HG03045 (cell line): ENCODE measurements around the gene PRKG1.

Experiments
- ATAC-seq: cut with Tn5 transposase; IDR thresholded peaks from one replicate; pipeline ENCODE4 v1.9.1; 2021; ENCODE audit warnings: mild to moderate bottlenecking, moderate library complexity; ENCODE audit not compliant: unreplicated experiment

Gene PRKG1

DNA sequence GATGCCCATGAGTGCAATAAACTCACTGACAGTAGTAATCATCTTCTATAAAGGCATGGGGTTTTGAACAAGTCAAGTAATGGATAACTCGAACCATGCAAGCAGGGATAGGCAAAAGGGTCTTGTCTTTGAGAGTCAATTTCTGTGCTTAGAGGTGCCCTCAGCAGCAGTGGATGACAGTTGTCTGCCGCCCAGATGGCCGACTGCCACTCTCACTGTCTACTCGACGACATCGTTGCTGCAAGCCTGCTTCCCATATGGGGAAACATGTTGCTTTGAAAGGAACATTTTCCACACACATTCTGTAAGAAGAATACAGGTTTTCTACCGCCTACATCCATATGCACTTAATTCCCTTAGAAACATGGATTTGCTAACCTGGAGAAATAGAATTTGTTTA is 1003.5 kb downstream of the PRKG1 start:
- no peak for ATAC-seq

DNA sequence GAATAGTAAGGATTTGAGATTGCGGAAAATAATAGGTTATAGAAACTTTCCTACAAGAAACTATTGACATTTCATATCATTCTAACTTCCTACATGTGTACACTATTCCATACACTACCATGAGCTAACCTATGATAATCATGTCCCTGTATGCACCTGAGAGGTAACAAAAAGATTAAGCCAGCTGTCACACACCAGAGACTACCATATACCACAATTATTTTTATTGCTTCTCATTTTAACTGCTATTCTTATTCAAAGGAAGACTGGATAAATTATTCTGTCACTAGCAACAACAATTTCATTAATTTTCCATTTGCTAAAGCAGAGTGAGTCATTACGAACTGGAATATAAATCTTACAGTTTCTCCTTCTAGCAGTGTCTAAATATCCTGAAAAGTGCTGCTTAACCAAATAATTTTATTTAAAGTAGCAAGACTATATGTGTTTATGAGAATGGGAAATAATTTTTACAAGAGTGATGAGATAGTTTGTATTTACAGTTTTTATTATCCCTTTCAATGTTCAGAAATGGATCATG is 1004.2 kb downstream of the PRKG1 start:
- ATAC-seq: no peak

DNA sequence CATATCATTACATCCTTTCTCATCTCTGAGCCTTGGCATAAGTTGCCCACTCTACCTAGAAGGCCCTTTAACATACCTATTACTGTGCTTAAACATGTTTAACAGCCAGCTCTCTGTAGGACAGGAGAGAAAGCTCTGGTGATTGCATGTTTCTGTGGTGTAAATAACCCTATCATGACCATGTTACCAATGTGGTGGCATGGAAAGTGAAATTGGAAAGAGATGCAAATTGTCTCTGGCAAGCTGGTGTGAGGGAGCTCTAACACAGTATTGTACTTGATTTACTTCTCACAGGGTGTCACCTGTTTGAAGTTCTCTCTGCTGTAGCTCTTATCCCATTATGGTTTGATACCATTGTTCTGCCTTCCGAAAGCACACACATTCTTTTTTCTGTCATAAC is 1008.0 kb downstream of the PRKG1 start:
- no peak for ATAC-seq

DNA sequence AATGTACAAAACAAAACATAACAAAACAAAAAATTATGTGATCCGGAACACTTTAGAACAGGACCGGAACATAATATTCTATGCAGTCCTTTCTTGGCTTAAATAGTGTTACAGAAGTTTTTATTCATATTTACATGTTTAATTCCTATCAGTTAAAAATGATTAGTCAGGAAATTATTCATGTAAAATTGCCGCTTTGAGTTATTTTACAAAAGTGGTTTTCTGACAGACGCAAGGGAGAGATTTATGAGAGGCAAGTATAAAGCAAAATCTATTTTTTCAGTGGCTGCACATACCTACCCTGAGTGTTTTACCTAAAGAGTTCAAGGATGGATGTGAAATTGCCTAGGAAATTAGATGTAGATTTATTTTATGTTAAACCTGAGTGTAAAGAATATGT is 1009.1 kb downstream of the PRKG1 start:
- no peak for ATAC-seq

DNA sequence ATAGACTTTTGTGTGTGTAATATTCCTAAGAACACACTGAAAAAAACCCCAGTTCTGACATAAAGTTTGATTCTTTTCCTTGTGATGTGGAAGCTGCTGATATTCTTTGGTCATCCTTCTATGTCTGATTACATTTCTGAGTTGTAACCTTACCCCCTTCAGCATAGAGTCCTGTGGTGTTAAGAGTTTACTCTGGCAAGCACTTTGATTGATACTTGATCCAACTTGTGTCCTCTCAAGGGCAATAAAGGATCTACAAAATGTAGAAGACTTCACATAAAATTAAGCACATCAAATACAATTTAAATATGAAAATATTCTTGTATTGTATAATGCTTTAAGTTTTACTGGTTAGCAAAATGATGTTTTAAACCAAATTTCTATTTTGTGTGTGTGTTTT is 1018.1 kb downstream of the PRKG1 start:
- ATAC-seq: no peak

DNA sequence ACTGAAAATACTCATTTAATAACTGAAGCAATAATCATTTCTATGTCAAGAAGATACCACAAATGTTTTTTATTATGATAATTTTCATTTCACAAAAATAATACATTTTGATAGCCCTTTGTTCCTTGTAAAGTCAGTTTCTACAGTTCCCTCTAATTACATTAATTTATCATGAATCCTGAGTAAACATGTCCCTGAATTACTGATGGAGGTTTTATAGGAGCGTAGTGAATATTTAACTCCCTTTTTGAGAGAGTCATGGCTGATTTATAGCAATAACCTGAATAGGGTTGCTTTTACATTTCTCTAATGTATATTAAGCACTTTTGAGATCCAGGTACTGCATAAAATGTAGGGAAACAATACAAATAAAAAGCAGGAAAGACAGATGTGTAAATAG is 1023.8 kb downstream of the PRKG1 start:
- no peak for ATAC-seq

DNA sequence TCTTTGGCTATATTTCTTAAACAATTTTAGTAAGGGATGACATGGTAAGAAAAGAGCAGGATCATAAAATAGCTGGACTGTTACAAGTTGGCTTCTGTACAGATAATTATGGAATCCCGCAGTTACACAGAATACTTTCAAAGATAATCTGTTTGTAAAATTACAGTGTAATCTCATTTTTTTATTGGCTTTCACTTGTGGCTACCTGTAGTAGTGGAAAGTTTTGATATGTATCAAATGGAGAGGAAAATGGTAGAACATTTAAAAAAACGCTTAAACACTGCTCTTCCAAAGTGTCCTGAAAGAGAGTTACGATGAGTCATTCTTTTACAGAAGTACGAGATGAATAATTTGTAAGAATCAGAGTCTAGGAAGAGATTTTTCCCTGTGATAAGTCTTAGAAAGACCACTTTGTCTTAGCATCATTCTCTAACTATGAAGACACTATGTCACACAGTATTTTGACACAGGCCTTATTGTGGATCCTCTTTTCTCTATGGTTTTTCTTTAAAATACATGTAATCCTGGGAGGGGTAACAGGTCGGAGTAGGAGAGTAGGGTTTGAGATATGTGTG is 1024.8 kb downstream of the PRKG1 start:
- ATAC-seq: no peak

DNA sequence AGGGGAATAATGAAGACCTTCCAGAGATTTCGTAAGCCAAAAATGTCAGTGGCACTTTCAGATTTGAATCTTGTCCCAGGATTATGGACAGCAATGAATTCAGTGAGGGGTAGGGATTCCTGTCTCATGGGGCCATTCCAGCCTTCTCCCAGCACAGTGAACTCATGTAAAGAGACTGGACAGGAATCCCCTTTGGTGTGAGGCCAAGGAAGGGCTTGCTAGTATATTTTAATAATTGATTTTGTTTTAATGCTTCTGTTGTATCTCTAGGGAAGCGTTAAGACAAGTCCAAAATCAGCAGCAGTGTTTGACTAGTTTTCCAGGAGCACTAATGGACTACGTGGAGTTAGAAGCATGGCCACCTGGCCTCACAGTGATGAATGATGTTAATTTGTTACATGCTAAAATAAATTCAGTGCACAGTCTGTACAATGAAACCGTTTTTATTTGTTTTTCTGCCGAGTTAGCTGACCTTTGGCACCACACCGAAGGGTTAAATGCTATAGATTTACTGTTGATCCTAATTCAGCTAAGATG is 1025.8 kb downstream of the PRKG1 start:
- ATAC-seq: no peak

DNA sequence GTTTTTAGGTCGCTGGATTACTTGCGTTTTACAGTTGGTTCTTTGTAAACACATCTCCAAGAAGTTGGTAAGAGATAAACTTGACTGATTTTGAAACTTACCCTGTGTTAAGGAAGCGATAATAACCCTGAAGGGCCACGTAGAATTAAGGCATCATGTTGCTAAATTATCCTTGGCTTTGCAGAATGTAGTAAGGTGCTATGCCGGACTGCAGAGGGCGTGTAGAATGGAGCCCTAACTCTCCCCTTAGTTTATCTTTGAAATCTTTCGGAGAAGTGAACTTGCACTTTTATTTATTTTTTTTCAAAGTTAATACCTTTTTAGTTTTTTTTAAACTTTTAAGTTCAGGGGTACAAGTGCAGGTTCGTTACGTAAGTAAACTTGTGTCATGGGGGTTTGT is 1031.0 kb downstream of the PRKG1 start:
- no peak for ATAC-seq

DNA sequence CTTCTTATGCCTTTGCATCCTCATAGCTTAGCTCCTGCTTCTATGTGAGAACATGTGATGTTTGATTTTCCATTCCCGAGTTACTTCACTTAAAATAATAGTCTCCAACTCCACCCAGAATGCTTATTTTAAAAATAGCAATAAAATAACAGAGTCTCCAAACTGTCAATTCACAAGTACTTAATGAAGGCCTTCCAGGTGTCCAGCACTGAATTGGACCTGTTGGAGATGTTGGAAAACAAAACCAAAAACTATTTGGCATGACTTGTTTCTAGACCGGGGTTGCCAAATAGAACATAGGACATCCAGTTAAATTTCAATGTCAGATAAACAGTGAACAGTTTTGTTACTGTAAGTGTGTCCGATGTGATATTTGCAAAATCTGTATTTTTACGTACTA is 1031.7 kb downstream of the PRKG1 start:
- ATAC-seq: no peak

DNA sequence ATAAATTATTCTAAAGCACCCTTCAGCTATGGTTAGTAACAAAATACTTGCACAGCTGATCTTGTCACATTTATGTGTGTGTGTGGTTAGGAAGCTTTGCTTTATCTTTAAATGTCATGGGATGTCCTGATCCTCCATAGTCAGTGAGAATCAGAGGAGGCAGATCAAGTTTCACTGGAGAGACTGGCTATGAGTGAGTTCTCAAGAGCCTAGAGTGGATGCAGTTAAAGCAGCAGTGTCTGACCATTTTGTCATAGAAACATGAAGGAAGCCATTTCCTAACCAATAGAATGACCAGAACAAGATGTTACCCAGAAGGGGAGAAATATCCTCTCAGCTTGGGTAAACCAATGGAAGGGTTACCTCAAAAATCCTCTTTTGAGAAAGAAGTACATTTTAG is 1032.6 kb downstream of the PRKG1 start:
- ATAC-seq: no peak

DNA sequence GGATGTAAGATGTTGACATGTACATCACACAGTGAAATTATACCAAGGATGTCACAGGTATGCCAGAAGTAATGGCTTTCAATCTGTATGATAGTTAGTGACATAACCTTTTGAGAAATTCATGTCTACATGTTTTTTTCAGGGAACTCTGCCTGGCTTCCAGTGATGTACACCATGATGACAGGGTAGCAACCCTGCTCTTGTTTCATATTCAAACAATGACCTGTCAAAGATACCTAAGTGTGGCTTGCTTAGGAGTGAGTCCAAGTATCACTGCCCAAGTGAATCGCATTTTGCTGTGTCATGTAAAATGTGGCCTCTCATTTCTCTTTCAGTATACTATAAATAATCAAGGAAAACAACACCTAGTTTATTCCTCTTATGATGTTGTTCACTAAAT is 1033.9 kb downstream of the PRKG1 start:
- ATAC-seq: no peak

DNA sequence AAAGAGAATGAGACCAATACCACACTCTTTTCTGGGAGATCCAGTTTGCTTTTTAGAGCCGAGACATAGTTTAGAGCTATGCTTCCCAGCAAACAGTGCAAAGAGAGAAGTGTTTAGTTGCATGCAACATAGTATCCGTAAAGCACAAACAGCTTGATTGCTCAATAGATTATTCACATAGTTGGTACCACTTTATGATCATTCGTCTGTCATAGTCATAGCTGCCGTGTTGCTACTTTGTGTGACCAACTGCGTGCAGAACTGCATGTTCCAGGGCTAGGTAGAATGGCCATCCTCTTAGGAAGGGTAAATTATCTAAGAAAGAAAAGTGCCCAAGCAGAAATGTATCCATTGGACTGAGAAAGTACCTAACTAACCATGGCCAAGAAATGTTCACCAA is 1036.3 kb downstream of the PRKG1 start:
- no peak for ATAC-seq

DNA sequence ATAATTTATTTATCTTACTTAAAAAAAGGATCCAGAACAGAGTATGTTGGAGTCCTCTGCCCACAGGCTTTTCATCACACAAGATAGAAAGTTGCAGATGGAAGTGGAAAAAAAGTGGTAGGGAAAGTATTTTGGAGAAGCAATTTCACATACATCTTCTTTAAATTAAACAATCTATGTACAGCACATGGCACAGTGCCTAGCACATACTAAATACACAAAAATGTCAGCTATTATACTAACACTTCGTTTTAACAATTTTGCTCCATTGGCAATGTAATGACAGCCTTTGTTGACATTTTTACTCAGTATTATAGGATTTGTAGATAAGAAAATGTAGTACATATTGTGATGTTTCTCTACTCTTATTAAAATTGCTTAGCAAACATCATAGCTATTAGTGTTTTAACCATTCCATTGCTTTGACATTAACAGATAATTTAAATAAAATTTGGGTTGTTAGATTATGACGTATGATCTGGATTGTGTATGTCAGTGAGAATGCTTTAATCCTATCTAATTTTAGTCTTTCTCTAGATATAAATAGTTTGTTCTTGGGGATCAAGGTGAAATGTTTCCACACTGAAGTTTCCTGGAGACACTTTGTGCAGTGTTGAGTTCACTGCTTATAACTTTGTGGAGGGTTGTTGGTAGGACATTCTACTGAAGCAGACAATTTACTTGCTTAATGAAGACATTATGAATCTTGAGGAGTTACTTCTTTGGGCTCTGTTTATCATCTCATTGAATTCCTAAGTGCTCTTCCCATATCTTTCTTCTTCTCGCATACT is 1037.0 kb downstream of the PRKG1 start:
- no peak for ATAC-seq

DNA sequence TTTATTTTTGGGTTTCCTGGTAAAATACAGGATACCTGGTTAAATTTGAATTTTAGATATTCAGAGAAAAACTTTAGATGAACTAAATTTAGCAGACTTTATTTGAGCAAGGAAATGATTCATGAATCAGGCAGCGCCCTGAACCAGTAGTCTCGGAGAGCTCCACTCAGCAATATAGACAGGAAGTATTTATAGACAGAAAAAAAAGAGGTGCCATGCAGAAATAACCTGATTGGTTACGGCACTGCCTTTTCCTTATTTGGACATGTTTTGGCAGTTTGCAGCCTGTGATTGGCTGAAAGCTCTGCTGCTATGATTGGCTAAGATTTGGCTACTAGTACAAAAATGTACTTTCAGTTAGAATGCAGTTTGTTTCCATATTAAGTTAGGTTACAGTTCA is 1041.5 kb downstream of the PRKG1 start:
- ATAC-seq: no peak

DNA sequence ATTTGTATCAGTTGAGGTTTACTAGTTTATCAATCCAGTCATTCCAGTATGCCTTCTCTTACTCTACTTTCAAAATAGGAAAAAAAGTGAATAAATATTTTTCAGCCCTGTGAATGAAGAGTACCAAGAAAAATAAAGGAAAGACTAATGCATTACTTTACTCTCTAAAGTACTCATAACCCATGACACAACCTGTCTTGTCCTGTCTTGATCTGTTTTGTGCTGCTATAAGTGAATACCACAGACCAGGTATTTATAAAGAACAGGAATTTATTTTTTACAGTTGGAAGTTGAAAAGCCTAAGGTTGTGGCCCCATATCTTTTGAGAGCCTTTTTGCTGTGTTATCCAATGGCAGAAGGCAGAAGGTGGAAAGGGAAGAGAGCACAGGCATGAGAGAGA is 1045.2 kb downstream of the PRKG1 start:
- ATAC-seq: no peak

DNA sequence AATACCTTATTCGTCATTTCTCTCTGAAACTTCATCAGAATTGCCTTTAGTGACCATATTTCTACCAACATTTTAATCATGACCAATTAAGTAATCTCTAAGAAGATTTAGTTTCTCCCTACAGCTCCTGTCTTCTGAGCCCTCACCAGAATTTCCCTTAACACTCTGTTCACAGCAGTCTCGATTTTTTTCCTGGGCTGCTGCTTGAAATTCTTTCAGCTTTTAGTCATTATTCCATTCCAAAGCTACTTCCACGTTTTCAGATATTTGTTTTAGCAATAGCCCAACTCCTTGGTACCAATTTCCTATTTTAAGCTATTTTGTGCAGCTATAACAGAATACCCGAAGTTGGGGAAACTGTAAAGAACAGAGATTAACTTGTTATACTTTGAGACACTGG is 1047.4 kb downstream of the PRKG1 start:
- no peak for ATAC-seq

DNA sequence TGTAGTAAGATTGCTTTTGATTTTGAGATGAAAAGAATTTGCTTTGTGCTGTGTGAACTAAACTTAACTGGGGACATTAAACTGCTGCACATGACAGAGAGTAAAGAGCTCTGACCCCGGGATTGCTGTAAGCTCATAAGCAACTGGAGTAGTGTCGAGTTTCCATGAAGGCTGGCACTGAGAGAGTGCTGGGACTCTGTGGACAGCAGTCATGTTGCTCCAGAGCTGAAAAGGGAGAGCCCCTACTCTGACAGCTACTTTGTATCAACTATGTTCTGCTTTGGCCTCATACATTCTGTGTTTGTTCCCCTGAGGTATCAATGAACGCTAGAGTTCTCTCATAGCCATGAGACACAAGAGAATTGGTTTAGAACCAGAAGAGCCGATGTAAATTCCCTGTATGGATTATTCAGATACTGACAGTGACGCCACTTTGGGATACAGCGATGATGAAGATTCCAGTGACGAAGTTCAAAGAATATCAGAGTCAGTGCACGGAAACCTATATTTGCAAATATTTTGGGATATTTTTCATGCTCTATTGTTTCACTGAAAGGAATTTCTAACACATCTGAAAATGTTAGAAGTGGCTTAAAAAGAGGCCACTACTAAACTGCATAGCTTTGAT is 1053.9 kb downstream of the PRKG1 start:
- no peak for ATAC-seq

DNA sequence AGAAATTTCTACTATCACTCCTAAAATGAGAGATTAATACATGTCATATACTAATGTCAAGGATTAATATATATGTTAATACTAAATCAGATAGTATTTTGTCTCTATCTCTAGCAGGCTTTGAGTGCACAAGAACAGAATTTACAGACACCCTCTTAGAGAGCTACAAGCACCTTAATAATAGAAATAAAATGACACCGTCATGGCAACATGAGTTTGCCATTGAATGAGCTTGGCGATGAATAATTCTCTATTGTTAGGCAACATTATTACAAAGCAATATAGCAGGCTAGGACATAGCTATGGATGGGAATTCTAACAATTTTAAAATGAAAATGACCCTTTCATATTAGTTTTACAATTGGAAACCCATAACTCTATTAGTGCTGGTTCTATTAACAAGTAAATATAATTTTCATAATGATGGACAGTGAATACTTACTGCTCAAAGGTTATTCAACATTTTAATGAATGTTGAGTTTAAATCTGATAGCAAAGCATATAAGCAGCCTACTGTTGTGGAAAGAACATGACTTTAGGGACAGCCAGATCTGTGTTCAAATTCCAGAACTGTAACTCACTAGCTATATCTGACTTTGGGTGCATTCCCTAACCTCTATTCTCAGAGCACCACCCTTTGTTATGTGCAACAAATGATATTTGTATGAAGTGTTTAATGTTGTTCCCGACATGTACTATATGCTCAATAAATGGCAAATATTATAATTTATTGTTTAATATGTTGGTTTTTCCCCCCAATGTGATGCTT is 1055.3 kb downstream of the PRKG1 start:
- no peak for ATAC-seq

DNA sequence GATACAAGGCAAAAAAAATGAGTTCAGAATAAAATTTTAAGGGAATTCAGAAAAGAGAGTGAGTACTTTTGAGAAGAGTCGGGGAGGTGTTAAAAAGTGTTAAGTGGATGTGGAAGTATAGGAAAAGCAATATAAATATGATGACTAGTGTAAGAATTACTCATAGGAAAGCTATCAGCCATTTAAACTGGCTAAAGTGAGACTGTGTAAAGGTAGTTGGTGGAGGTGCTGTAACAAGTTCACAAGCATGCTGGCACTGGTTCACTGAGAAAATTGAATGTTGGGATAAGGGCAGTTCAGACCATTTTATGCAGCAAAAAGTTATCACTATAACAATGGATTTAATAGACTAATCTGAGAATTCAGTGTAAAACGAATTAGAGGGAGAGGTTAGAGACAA is 1060.8 kb downstream of the PRKG1 start:
- ATAC-seq: no peak

DNA sequence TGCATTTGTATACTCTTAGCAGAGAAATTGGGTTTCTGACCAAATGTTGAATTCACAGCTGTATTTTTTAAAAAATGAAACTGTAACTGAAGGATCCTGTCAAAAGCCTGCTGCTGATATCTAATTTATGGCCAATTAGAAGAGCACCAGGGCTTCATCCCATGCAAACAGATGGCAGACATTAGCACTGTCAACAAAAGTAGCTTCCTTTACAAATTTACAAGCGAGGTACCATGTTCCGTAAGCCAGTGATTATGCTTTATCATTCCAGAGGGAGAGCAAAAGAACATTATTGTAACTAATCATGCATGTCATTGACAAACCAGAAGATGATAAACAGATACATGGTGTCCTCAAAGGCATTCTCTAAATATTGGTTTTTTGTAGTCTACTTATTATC is 1062.6 kb downstream of the PRKG1 start:
- no peak for ATAC-seq
